ENCODE results near the gene GPR34.
"Not testable (repeated sequence)": the region's sequence is repeated elsewhere in the genome, so short reads cannot be mapped to it uniquely, and the experiment has no call there.

Gene GPR34

GRCh38 chrX:41688835-41689234, at the start of gene GPR34:
GPR34 (plus strand) TSS chrX:41688973; CDS start chrX:41695634, 6,661 bp downstream.
- no peak for DNase-seq (ENCODE audit: low read depth, low spot score)

GRCh38 chrX:41646201-41646600, 42.6 kb upstream of the GPR34 start:
- not testable (repeated sequence) for DNase-seq (ENCODE audit: low read depth, low spot score)

DNA sequence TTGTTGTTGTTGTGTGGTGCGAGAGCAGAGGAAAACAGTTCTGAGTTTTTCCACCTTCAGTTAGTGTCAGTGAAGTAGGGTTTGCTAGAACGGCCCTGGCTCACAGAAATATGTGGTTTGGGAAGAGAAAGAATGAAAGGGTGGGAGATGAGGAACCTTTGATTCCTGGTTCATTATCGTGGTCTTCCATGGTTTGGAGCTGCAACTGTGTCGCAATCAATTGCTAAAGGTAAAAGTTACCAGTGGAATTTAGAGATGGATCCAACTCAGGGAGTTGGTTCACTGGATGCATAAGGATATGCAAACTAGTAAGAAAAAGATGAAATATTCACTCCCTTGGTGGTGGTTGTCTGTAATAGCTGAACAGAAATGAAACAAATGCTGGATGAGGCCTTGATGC, 35.6 kb upstream of the GPR34 start:
- DNase-seq (ENCODE audit: low read depth, low spot score), result no peak

DNA sequence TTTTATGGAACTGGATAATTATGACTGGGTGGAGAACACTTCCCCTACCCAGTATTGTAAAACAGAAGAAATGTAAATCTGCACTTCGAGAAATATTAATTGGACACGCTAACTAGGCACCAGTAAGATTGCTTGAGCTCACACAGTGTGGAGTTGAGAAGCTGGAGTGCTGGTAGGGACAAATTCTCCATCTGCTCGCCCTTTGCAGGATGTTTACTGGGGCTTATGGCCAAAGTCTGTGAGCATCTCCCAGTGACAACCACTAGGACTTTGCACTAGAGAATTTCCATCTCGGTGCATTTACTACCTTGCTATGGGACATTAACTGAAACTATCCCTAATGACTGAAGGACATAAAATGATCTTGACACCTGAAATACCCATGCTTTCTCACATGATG, 33.7 kb upstream of the GPR34 start:
- DNase-seq (ENCODE audit: low read depth, low spot score), result no peak

DNA sequence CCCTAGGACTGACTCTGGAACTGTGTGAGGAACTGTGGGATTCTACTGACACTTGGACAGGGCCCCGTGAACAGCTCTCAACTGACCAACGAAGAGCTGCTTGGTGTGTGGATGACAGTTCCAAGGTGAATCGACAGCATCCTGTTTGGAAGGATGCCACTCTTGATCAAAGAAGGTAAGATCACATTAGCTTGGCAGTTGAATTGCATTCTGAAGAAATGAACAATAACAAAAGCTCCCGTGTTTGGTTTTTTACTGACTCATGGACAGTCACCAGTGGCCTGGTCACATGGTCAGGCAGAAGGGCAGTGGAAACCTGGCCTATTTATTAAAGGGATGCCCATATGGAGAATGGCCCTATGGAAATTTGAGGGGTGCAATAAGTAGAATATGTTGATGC, 33.1 kb upstream of the GPR34 start:
- DNase-seq (ENCODE audit: low read depth, low spot score), result no peak

DNA sequence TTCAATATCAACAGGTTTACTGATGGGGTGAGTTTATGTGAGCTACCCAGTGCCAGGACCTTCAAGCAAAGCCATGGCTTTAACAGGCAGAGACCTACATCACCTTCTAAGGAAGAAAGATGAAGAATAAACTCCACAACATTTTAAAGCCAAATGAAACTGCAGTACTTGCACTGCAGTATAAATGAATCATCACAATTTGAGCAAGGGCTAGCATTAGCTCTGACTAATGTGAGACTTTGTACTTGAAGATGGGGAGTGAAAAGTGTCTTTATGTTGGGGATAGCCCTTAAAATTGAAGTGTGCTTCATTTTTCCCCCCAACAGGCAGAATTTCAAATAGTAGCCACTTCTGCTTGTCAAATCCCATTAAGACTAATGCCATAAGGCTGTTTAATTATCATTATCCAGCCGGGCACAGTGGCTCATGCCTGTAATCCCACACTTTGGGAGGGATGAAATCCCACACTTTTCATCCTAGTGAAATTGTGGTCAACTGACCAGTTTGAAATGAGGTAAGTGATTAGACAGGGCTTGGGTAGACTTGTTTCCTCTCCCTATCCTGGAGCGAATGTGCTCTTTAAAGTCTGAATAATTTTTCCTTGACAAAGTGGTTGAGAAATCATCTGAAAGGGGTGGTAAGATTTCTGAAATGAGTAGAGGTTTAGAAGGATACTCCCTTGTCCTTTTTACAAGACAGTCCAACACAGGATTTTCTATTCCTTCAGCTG, 27.2 kb upstream of the GPR34 start:
- no peak for DNase-seq (ENCODE audit: low read depth, low spot score)

- no peak for DNase-seq (ENCODE audit: low read depth, low spot score)
These were observed 24.3 kb upstream of the GPR34 start for GRCh38 chrX:41664375-41664901.

DNA sequence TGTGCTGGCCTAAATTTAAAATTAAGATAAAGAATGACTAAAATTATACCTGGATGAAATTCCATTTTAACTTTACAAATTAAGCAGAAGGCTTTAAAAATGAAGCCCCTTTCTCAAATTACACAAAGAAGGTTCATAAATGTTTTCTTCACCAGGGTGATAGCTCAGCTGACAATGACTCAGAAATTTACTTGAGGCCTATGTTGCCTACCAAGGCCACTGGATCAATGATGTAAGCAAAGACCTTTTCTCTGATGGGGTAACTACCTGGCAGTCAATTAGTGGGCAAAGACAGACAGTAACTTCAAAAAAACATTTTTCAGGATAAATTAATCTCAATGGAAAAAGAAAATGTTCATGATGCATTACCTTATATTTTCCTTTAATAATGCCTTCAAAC, 23.9 kb upstream of the GPR34 start:
- no peak for DNase-seq (ENCODE audit: low read depth, low spot score)

GRCh38 chrX:41665686-41666085, 23.1 kb upstream of the GPR34 start:
- no peak for DNase-seq (ENCODE audit: low read depth, low spot score)

DNA sequence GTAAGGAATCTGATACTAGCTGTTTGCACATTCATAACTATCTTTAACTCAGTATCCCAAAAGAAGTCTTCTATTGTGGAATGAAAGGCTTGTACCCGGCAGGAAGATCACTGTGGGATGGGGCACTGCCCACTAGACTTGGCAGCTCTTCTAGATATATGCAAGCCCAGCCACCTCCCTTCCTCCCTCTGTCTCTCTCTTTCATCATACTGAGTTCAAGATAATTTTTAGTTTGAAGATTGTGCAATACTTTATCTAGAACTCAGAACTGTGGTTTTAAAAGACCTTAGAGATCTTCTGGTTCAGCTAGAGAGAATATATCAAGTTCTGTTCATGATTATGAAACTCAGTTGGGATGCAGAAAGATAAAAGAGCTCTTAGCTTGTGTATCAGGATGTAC, 22.5 kb upstream of the GPR34 start:
- DNase-seq (ENCODE audit: low read depth, low spot score), result no peak

GRCh38 chrX:41667631-41668030, 21.1 kb upstream of the GPR34 start:
- DNase-seq (ENCODE audit: low read depth, low spot score), result no peak

DNA sequence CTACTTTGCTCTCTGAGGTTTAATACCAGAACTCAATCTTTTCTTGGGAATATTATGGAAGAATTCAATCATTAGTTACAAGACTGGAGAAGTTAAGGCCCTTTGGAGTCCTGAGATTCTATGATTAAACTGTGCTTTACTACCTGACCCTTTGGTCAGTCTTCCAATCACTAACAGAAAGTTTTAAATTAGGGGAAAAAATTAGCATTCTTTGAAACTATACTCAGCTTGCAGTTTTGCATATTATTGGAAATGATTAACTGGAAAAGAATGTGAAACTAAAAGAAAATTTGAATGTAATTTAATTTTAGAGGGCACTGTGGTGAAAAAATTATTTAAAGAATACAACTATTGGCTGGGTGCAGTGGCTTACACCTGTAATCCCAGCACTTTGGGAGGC, 18.7 kb upstream of the GPR34 start:
- no peak for DNase-seq (ENCODE audit: low read depth, low spot score)

DNA sequence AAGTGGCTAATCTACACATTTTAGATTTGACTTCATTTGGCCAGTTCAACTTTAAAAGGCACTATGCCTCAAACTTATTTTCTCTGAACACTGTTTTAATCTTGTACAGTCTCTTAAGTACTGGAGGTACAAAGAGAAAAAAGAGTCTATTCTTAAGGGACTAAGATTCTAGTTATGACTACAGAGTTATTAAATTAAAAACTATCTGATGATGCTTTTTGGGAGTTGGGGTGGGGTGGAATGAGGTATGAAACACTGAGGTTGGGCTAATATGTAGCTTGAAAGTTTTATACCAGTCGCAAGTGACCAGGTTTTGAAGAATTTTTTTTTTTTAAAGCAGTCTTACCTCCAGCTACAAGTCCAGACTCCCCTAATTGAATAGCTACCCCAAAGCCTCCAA, 17.7 kb upstream of the GPR34 start:
- no peak for DNase-seq (ENCODE audit: low read depth, low spot score)

DNA sequence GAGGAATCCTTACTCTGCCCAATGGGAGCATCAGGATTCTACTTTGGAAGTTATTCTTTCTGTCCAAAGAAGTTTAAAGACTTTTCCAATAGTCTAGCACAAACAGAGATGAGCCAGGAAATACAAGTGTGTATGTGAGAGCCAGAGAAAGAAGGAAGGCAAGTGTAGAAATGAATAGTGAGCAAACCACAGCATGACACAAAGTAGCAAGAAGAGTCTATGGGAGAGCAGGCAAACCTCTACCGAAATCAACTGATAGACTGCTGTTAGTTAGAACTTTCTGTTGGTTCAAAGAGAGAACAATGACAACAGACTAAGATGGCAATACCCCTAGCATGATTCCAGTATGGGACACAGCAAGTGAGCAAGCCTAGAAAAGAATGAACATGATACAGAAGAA, 16.1 kb upstream of the GPR34 start:
- no peak for DNase-seq (ENCODE audit: low read depth, low spot score)

DNA sequence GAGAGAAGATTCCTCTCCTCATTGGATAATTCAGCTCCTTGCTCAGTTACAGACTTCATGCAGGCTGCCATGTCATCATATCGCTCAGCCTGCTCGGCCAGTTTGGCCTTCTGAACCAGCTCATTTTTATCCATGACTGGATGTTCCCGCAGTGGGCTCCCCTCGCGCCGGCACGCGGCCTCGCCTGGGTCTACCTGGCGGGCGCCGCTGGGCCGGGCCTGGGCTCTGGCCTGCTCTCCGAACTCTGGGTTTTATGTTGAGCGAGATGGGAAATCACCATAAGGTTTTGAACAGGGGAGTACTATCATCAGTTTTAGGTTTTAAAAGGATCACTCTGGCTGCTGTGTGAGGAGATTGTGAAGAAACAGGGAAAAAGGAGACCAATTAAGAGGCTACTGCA, 12.4 kb upstream of the GPR34 start:
- DNase-seq (ENCODE audit: low read depth, low spot score), result not testable (repeated sequence)

- no peak for DNase-seq (ENCODE audit: low read depth, low spot score)
These were observed 11.4 kb upstream of the GPR34 start for GRCh38 chrX:41677183-41678060.

GRCh38 chrX:41684138-41684537, 4.6 kb upstream of the GPR34 start:
- no peak for DNase-seq (ENCODE audit: low read depth, low spot score)

- DNase-seq (ENCODE audit: low read depth, low spot score), result no peak
These were observed 3.8 kb upstream of the GPR34 start for GRCh38 chrX:41684940-41685339.

DNA sequence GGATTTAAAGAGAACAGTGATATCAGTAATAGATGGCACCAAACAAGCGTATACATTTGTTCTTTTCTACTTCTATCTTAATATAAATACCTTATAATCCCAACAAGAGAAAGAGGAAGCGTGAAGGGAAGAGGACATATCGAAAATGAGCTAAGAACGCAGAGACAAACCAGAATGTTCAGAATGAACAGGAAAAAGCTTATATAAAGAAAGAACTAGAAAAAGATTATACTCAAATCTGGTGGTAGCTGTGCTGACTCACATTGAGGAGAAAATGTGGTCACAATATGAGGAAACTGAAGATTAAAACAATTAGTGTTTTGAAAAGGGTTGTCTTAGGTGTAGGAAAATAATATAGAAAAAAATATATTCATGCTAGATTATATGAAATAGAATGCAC, 2.0 kb upstream of the GPR34 start:
- no peak for DNase-seq (ENCODE audit: low read depth, low spot score)

GRCh38 chrX:41688156-41688555, 617 bp upstream of the GPR34 start:
- DNase-seq (ENCODE audit: low read depth, low spot score), result no peak

GRCh38 chrX:41689711-41690110, 938 bp downstream of the GPR34 start:
- no peak for DNase-seq (ENCODE audit: low read depth, low spot score)

DNA sequence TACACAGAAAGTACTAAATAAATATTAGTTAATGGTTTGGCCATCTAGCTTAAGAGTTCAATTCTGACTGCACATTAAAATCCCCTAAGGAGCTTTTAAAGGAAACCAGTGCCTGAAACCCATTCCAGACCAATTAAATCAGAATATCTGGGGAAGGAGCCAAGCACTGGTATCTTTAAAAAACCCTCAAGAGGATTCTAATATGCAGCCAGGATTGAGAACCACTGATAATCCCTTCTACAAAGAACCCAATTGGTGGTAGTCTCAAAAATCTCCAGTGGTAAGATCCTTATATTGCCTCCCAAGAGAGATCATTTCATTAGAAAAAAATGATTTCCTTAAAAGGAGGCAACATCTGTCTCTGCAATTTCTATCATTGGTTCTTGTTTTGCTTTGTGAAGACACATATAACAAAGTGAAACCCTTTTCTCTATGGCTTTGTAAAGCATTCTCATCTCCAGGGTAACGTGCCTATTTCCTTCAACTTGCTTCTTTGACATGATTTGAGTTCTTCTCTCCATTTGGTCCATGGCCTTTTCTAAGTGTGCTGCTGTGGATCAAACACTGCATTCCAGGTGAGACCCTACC, 3.5 kb downstream of the GPR34 start:
- DNase-seq (ENCODE audit: low read depth, low spot score), result no peak
